ENCODE measurements around the gene PRSS48.
A peak's percentile ranks its signal among the peaks of the same experiment; 100 is the strongest.
"Not testable (repeated sequence)": the region's sequence is repeated elsewhere in the genome, so short reads cannot be mapped to it uniquely, and the experiment has no call there.

PRSS48 gene

GRCh38 chr4:151263455-151263854 lies 13.5 kb upstream of the PRSS48 start:
- no peak for DNase-seq (ENCODE audit: low spot score)

GRCh38 chr4:151266497-151266896 lies 10.5 kb upstream of the PRSS48 start:
- DNase-seq (ENCODE audit: low spot score) = no peak

GRCh38 chr4:151267104-151267503 lies 9.9 kb upstream of the PRSS48 start:
- no peak for DNase-seq (ENCODE audit: low spot score)

GRCh38 chr4:151267822-151268535 lies 9.0 kb upstream of the PRSS48 start:
- DNase-seq (ENCODE audit: low spot score) = no peak

GRCh38 chr4:151268905-151269304 lies 8.1 kb upstream of the PRSS48 start:
- DNase-seq (ENCODE audit: low spot score) = not testable (repeated sequence)

GRCh38 chr4:151284534-151285245 lies 7.7 kb downstream of the PRSS48 start:
- no peak for DNase-seq (ENCODE audit: low spot score)

- no peak for DNase-seq (ENCODE audit: low spot score)
Observed at GRCh38 chr4:151287409-151287808, 10.4 kb downstream of the PRSS48 start.

GRCh38 chr4:151291485-151291884 lies 14.5 kb downstream of the PRSS48 start:
- peak; percentile 25 for DNase-seq (ENCODE audit: low spot score)

- DNase-seq (ENCODE audit: low spot score) = no peak
Observed at GRCh38 chr4:151292038-151292437, 15.1 kb downstream of the PRSS48 start.

GRCh38 chr4:151294833-151295496 lies 18.0 kb downstream of the PRSS48 start:
- DNase-seq (ENCODE audit: low spot score) = no peak

- no peak for DNase-seq (ENCODE audit: low spot score)
Observed at GRCh38 chr4:151296227-151296626, 19.3 kb downstream of the PRSS48 start.

GRCh38 chr4:151297170-151297569 lies 20.2 kb downstream of the PRSS48 start:
- DNase-seq (ENCODE audit: low spot score) = no peak

GRCh38 chr4:151302432-151302831 lies 25.5 kb downstream of the PRSS48 start:
- DNase-seq (ENCODE audit: low spot score) = peak; percentile 24

GRCh38 chr4:151304226-151304625 lies 27.3 kb downstream of the PRSS48 start:
- no peak for DNase-seq (ENCODE audit: low spot score)

- no peak for DNase-seq (ENCODE audit: low spot score)
Observed at GRCh38 chr4:151304755-151305154, 27.8 kb downstream of the PRSS48 start.

- no peak for DNase-seq (ENCODE audit: low spot score)
Observed at GRCh38 chr4:151310124-151310728, 33.3 kb downstream of the PRSS48 start.

- no peak for DNase-seq (ENCODE audit: low spot score)
Observed at GRCh38 chr4:151313306-151314009, 36.5 kb downstream of the PRSS48 start.

- no peak for DNase-seq (ENCODE audit: low spot score)
Observed at GRCh38 chr4:151314010-151314355, 37.0 kb downstream of the PRSS48 start.

GRCh38 chr4:151314479-151314878 lies 37.5 kb downstream of the PRSS48 start:
- no peak for DNase-seq (ENCODE audit: low spot score)

GRCh38 chr4:151315212-151315886 lies 38.4 kb downstream of the PRSS48 start:
- DNase-seq (ENCODE audit: low spot score) = peak; percentile 32

- no peak for DNase-seq (ENCODE audit: low spot score)
Observed at GRCh38 chr4:151316645-151317044, 39.7 kb downstream of the PRSS48 start.

All from GM03348 (cell line).